ENCODE measurements around the gene KRTAP10-8.
"Not testable (repeated sequence)": the region's sequence is repeated elsewhere in the genome, so short reads cannot be mapped to it uniquely, and the experiment has no call there.

KRTAP10-8 gene

GRCh38 chr21:44599264-44600029 is 12.4 kb upstream of the KRTAP10-8 start:
- no peak for DNase-seq

- not testable (repeated sequence) for DNase-seq
Observed at GRCh38 chr21:44600118-44600978, 11.5 kb upstream of the KRTAP10-8 start, which contains the start of gene KRTAP10-7. Gene KRTAP10-7 (plus strand): TSS chr21:44600597. CDS start chr21:44600622, 25 bp downstream.

DNA sequence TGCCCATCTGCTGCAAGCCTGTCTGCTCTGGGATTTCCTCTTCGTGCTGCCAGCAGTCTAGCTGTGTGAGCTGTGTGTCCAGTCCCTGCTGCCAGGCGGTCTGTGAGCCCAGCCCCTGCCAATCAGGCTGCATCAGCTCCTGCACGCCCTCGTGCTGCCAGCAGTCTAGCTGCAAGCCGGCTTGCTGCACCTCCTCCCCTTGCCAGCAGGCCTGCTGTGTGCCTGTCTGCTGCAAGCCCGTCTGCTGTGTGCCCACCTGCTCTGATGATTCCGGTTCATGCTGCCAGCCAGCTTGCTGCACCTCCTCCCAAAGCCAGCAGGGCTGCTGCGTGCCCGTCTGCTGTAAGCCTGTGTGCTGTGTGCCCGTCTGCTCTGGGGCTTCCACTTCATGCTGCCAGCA is 10.8 kb upstream of the KRTAP10-8 start:
- DNase-seq: not testable (repeated sequence)

DNA sequence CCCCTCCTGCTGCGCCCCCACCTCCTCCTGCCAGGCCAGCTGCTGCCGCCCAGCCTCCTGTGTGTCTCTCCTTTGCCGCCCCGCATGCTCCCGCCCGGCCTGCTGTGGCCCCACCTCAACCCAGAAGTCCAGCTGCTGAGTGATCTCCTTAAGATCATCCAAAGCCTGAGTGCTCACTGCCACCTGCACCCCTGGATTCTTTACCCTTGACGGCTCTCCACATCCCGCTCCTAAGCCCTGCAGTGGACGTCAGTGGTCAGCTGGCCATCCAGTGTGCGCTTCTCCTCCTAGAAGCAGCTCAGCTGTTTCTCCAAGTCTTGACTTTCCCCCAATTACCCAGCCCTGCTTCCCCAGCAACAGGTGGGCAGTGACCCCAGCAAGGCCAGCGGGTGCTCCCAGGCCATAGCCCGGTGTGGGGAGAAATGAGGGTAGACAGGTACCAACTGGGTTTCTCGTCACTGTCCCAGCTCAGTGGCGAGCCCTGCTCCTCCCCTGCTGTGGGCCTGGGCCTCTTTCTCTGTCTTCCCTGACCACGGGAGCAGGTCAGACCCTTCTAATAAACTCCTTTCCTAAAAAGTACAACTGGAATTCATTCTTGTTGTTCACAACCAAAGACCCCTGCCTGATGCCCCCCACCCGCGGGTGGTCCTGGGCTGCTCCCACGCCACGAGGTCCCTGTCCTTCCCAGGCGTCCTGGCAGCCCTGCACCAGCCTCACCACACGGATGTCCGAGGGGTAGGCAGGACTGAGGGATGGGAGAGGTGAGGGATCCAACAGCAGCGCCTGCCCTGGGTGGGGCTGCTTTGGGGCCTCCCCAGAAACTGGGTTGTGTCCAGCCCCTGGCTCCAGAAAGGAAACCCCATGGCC is 10.1 kb upstream of the KRTAP10-8 start:
- no peak for DNase-seq

GRCh38 chr21:44602463-44602850 is 9.4 kb upstream of the KRTAP10-8 start:
- DNase-seq: no peak

DNA sequence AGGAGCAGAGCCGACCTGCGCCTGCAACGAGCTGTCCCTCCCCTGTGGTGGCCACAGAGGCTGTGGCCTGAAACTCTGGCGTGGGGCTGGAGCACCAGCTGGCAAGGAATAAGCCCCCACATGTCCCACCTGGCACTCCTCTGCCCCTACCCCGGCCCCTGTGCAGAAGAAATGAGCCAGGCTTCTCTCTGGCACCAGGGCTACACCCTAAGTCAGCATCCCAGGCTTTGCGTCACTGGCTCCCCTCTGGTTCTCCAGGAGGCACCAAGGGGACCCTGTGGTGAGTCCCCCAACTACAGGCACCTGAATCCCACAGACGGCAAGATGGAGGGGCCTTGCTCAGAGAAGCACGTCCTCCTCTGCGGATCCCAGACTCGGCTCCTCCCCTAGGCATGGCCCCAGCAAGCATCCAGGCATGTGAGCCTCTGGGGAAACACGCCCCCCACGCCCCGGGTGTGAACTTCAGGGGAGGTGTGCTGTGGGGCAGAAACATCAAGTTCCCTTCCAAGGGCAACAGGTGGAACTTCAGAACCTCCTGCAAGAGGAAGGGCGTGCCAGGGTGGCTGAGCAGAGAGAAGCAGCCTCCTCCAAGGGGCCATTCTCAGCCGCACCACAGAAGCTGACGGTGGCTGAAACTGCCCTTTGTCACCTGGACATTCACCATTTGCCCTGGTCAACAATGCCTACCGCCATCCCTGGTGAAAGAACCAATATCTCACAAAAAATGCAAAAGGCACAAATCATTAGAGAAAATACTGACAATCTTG is 8.6 kb upstream of the KRTAP10-8 start:
- DNase-seq: no peak

DNA sequence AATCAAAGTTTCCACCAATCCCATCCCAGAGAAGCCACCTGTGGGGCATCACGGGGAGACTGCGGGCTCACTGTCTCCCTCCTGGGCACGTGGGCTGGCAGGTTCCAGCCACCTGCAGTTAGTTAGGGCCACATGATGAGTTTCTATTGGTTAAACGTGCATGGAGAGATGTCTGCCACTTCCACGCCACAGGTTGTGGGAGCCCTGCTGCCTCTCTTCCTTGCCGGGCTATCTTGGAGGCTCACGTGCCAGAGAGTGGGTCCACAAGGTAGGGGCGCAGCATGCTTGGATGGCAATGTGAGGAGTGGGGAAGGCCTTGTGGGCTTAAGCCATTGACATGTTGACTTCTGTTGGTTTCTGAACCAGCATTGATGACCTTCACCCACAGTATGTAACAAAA is 8.0 kb upstream of the KRTAP10-8 start:
- DNase-seq: no peak

DNA sequence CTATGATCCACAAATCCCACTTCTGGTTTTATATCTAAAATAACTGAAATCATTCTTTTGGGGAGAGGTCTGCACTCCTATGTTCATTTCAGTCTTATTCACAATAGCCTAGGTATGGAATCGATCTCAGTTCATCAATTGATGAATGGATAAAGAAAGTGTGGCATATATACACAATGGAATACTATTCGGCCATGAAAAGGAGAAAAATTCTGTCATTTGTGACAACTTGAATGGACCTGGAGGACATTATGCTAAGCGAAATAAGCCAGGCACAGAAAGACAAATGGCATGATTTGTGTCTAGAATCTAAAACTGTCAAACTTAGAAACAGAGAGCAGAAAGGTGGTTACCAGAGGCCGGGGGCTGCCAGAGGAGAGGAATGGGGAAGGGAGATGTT is 5.4 kb upstream of the KRTAP10-8 start:
- no peak for DNase-seq

GRCh38 chr21:44609193-44609592 is 2.7 kb upstream of the KRTAP10-8 start:
- no peak for DNase-seq

GRCh38 chr21:44610157-44610843 is 1.6 kb upstream of the KRTAP10-8 start:
- not testable (repeated sequence) for DNase-seq

DNA sequence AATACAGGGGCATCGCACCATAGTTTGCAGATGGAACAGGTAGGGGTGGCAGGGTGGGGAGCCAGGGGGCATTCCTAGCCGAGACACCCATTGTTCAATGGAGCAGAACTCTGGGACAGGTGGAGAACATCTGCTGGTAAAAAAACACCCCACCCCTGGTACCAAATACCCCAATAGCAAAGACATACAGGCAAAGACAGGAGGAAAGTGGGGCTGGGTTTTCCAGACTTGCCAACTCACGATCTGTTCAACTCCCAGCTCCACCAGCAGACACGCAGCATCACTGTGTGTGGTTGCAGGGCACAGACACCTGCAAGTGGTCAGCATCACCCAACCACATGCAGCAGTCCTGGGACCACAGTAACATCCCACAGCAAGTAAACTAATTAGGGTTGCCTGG is 328 bp upstream of the KRTAP10-8 start:
- no peak for DNase-seq

DNA sequence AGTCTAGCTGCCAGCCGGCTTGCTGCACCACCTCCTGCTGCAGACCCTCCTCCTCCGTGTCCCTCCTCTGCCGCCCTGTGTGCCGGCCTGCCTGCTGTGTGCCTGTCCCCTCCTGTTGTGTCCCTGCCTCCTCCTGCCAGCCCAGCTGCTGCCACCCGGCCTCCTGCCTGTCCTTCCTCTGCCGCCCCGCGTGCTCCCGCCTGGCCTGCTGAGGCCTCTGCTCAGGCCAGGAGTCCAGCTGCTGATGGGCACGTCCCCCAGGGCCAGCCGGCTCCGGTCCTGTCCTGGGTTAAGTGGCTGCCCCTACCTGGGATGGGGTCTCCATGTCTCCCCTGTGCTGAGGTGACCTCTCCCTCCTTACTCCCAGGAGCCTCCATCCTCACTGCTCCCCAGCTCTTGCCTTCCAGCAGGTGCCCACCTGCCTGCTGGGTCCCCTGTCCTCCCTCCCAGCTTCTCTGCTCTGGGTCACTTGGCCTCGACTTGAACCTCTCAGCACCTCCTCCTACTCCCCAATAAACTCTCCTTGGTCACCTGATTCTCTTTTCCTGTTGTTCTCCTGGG is 870 bp downstream of the KRTAP10-8 start:
- no peak for DNase-seq

- DNase-seq: no peak
Observed at GRCh38 chr21:44613386-44614155, 1.7 kb downstream of the KRTAP10-8 start.

DNA sequence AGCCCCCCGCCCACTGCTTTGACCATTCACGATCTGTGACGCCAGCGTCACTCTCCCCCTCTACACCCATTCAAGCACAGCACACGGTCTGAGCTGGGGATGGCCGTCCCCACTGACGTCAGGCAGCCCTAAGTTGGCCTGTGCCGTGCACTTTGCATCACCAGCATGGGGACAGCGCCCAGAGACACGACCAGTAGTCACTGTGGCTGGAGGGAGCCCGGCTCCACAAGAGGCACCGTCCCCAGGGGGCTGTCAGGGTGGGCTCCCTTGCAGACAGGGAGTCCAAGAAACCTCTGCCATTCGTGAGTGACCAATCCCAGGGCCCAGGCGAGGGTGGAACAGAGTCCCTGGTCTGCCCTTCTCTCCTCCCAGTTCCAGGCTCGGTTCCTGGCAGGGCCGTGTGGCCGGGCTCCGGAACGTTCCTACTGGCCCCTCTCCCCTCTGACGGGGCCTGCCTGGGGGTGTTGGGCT is 2.3 kb downstream of the KRTAP10-8 start:
- DNase-seq: no peak

GRCh38 chr21:44614961-44615391 is 3.1 kb downstream of the KRTAP10-8 start:
- DNase-seq: no peak

GRCh38 chr21:44615466-44615865 is 3.6 kb downstream of the KRTAP10-8 start:
- no peak for DNase-seq

DNA sequence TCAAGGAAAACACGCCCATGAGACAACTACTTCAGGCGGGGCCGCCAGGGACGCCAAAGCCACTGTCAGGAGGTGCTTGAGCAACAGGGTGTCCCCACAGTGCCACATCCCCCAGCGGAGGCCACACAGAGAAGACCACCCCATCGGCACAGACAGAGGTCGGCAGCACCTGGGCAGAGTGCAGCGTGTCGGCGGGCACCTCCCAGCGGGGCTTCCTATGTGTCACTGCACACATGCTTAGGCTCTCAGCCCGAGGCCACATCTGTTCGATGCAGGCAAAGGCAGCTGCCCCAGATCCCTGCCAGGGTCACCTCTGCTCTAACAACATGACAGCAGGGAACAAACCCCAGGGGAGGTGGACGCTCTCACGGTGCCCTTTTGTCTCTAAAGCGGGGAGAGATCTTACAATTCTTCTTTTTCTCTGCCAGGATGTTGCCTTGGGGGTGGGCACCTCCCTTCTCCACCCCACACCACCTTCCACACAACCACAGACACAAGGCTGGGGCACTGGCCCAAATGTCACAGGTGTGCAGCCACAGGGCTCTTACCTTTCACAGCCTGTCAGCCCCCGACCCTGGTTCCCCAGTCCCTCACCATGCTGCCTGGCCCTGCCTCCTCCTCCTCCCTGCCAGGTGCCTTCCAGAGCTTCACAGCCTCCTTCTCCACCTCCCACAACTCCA is 4.2 kb downstream of the KRTAP10-8 start:
- DNase-seq: peak; percentile 14

GRCh38 chr21:44616591-44616926 is 4.7 kb downstream of the KRTAP10-8 start:
- DNase-seq: no peak

DNA sequence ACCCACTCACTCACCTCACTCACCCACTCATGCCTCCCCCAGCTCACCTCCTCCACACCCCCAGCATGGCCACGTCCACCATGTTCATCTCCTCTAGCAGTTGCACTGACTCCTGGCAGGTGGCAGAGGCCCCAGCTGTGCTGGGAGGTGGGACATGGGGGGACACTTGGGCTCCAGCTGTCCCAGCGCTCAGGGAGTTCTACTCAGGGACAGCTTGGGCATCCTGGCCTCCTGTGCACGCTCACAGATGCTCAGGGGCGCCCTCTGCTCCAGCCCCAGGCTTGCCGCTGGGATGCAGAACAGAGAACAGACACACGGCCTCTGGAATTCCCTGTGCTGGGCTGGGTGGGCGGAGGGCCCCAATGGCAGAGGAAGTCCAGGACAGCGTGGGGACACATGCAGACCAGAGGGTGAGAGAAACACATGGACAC is 5.2 kb downstream of the KRTAP10-8 start:
- no peak for DNase-seq

GRCh38 chr21:44618504-44618903 is 6.6 kb downstream of the KRTAP10-8 start:
- no peak for DNase-seq
